ENCODE data around the gene TMEM51.
A peak's percentile ranks its signal among the peaks of the same experiment; 100 is the strongest.

Gene TMEM51

GRCh38 chr1:15219280-15220023, 65.9 kb downstream of the TMEM51 start:
- Mint-ChIP-seq H3K4me1 (ENCODE audit: low read depth in 2 of 2) (peaks cover 12 to 21% of the 10 kb centered on the region in 2 donors), H3K27me3 (peaks cover 0 to 40% of the 10 kb centered on the region in 2 donors), H3K9me3 (no peaks in the 10 kb centered on the region), H3K4me3 (peak overlapping the region in 1 of 2 donors; percentile 38), H3K36me3 (ENCODE audit: insufficient read depth) (no peaks in the 10 kb centered on the region), H3K27ac (peak overlapping the region in 1 of 2 donors; percentile 44)
- no peak for DNase-seq
- ATAC-seq (replicated peaks): no peak

- H3K36me3 Mint-ChIP-seq (ENCODE audit: insufficient read depth): no peaks in the 10 kb centered on the region
- H3K4me3 Mint-ChIP-seq: no peak overlapping the region
- DNase-seq (no peak), ATAC-seq (replicated peaks) (no peak)
- peaks cover 0 to 43% of the 10 kb centered on the region in 2 donors for H3K27me3 Mint-ChIP-seq
- H3K4me1 Mint-ChIP-seq (ENCODE audit: low read depth in 2 of 2): peaks cover 12 to 21% of the 10 kb centered on the region in 2 donors
- H3K27ac Mint-ChIP-seq: no peak overlapping the region
- H3K9me3 Mint-ChIP-seq: no peaks in the 10 kb centered on the region
Measured at GRCh38 chr1:15220024-15220392, 66.5 kb downstream of the TMEM51 start.

- peak overlapping the region in 1 of 2 donors; percentile 78 for H3K27ac Mint-ChIP-seq
- H3K4me3 Mint-ChIP-seq: no peak overlapping the region
- peaks cover 0 to 43% of the 10 kb centered on the region in 2 donors for H3K27me3 Mint-ChIP-seq
- H3K9me3 Mint-ChIP-seq: no peaks in the 10 kb centered on the region
- ATAC-seq (replicated peaks) (no peak), DNase-seq (no peak)
- peaks cover 12 to 21% of the 10 kb centered on the region in 2 donors for H3K4me1 Mint-ChIP-seq (ENCODE audit: low read depth in 2 of 2)
- no peaks in the 10 kb centered on the region for H3K36me3 Mint-ChIP-seq (ENCODE audit: insufficient read depth)
Measured at GRCh38 chr1:15220825-15221431, 67.4 kb downstream of the TMEM51 start.

GRCh38 chr1:15222653-15223303, 69.2 kb downstream of the TMEM51 start:
- no peaks in the 10 kb centered on the region for H3K36me3 Mint-ChIP-seq (ENCODE audit: insufficient read depth)
- no peak for ATAC-seq (replicated peaks)

GRCh38 chr1:15224259-15224869, 70.8 kb downstream of the TMEM51 start:
- DNase-seq: no peak
- no peak for ATAC-seq (replicated peaks)
- no peaks in the 10 kb centered on the region for H3K9me3 Mint-ChIP-seq
- H3K4me1 Mint-ChIP-seq (ENCODE audit: low read depth in 2 of 2): peaks cover 0 to 2% of the 10 kb centered on the region in 2 donors
- H3K4me3 Mint-ChIP-seq: no peak overlapping the region
- H3K36me3 Mint-ChIP-seq (ENCODE audit: insufficient read depth): no peaks in the 10 kb centered on the region
- peaks cover 0 to 43% of the 10 kb centered on the region in 2 donors for H3K27me3 Mint-ChIP-seq
- H3K27ac Mint-ChIP-seq: peak overlapping the region in 1 of 2 donors; percentile 71

More at GRCh38 chr1:15222653-15223303, 69.2 kb downstream of the TMEM51 start:
- peaks cover 12 to 14% of the 10 kb centered on the region in 2 donors for H3K4me1 Mint-ChIP-seq (ENCODE audit: low read depth in 2 of 2)
- H3K27ac Mint-ChIP-seq: no peak overlapping the region
- H3K27me3 Mint-ChIP-seq: peaks cover 0 to 43% of the 10 kb centered on the region in 2 donors
- no peak for DNase-seq
- H3K9me3 Mint-ChIP-seq: no peaks in the 10 kb centered on the region
- no peak overlapping the region for H3K4me3 Mint-ChIP-seq

- no peak overlapping the region for H3K4me3 Mint-ChIP-seq
- peak overlapping the region in 1 of 2 donors; percentile 71 for H3K27ac Mint-ChIP-seq
- H3K27me3 Mint-ChIP-seq: peaks cover 0 to 43% of the 10 kb centered on the region in 2 donors
- no peaks in the 10 kb centered on the region for H3K9me3 Mint-ChIP-seq
- no peak for DNase-seq
- H3K36me3 Mint-ChIP-seq (ENCODE audit: insufficient read depth): no peaks in the 10 kb centered on the region
- peaks cover 0 to 2% of the 10 kb centered on the region in 2 donors for H3K4me1 Mint-ChIP-seq (ENCODE audit: low read depth in 2 of 2)
- ATAC-seq (replicated peaks): no peak
Measured at GRCh38 chr1:15224974-15225373, 71.4 kb downstream of the TMEM51 start.

GRCh38 chr1:15225461-15225860, 71.9 kb downstream of the TMEM51 start:
- DNase-seq (no peak), ATAC-seq (replicated peaks) (no peak)
- no peak overlapping the region for H3K4me3 Mint-ChIP-seq
- no peaks in the 10 kb centered on the region for H3K36me3 Mint-ChIP-seq (ENCODE audit: insufficient read depth)
- H3K27me3 Mint-ChIP-seq: peaks cover 0 to 43% of the 10 kb centered on the region in 2 donors
- peaks cover 0 to 2% of the 10 kb centered on the region in 2 donors for H3K4me1 Mint-ChIP-seq (ENCODE audit: low read depth in 2 of 2)
- no peaks in the 10 kb centered on the region for H3K9me3 Mint-ChIP-seq
- H3K27ac Mint-ChIP-seq: no peak overlapping the region

- no peak for DNase-seq
- peaks cover 0 to 33% of the 10 kb centered on the region in 2 donors for H3K27me3 Mint-ChIP-seq
- no peak for ATAC-seq (replicated peaks)
- H3K36me3 Mint-ChIP-seq (ENCODE audit: insufficient read depth): no peaks in the 10 kb centered on the region
- peaks cover 0 to 6% of the 10 kb centered on the region in 2 donors for H3K4me1 Mint-ChIP-seq (ENCODE audit: low read depth in 2 of 2)
- H3K9me3 Mint-ChIP-seq: no peaks in the 10 kb centered on the region
- H3K27ac Mint-ChIP-seq: peak overlapping the region in 1 of 2 donors; percentile 35
- H3K4me3 Mint-ChIP-seq: no peak overlapping the region
Measured at GRCh38 chr1:15226388-15227255, 73.1 kb downstream of the TMEM51 start.

- no peak for DNase-seq
- H3K27ac Mint-ChIP-seq: no peak overlapping the region
Measured at GRCh38 chr1:15229707-15230131, 76.2 kb downstream of the TMEM51 start.

GRCh38 chr1:15231714-15232201, 78.2 kb downstream of the TMEM51 start:
- Mint-ChIP-seq H3K27ac (peak overlapping the region in 1 of 2 donors; percentile 41), H3K27me3 (peaks cover under 1 to 28% of the 10 kb centered on the region in 2 donors), H3K9me3 (no peaks in the 10 kb centered on the region), H3K4me3 (no peak overlapping the region), H3K4me1 (ENCODE audit: low read depth in 2 of 2) (peaks cover 0 to 5% of the 10 kb centered on the region in 2 donors), H3K36me3 (ENCODE audit: insufficient read depth) (no peaks in the 10 kb centered on the region)
- ATAC-seq (replicated peaks): peak; percentile 40
- no peak for DNase-seq

More at GRCh38 chr1:15229707-15230131, 76.2 kb downstream of the TMEM51 start:
- Mint-ChIP-seq H3K9me3 (no peaks in the 10 kb centered on the region), H3K4me3 (no peak overlapping the region), H3K36me3 (ENCODE audit: insufficient read depth) (no peaks in the 10 kb centered on the region), H3K27me3 (peaks cover 0 to 9% of the 10 kb centered on the region in 2 donors), H3K4me1 (ENCODE audit: low read depth in 2 of 2) (peaks cover 0 to 5% of the 10 kb centered on the region in 2 donors)
- ATAC-seq (replicated peaks): no peak

GRCh38 chr1:15233689-15234088, 80.1 kb downstream of the TMEM51 start:
- Mint-ChIP-seq H3K36me3 (ENCODE audit: insufficient read depth) (no peaks in the 10 kb centered on the region), H3K27me3 (peaks cover 11 to 40% of the 10 kb centered on the region in 2 donors), H3K4me3 (no peak overlapping the region), H3K4me1 (ENCODE audit: low read depth in 2 of 2) (peaks cover 0 to 5% of the 10 kb centered on the region in 2 donors), H3K9me3 (no peaks in the 10 kb centered on the region), H3K27ac (no peak overlapping the region)
- no peak for ATAC-seq (replicated peaks)
- no peak for DNase-seq

- DNase-seq: no peak
- peaks cover 0 to 3% of the 10 kb centered on the region in 2 donors for H3K4me1 Mint-ChIP-seq (ENCODE audit: low read depth in 2 of 2)
- ATAC-seq (replicated peaks): no peak
- no peak overlapping the region for H3K4me3 Mint-ChIP-seq
- H3K27me3 Mint-ChIP-seq: peaks cover 11 to 46% of the 10 kb centered on the region in 2 donors
- H3K27ac Mint-ChIP-seq: no peak overlapping the region
- no peaks in the 10 kb centered on the region for H3K9me3 Mint-ChIP-seq
- H3K36me3 Mint-ChIP-seq (ENCODE audit: insufficient read depth): no peaks in the 10 kb centered on the region
Measured at GRCh38 chr1:15236321-15236721, 82.8 kb downstream of the TMEM51 start.

Data from effector memory CD8-positive, alpha-beta T cell (primary cell).